ENCODE measurements around the gene ABCA3.

ABCA3 gene

DNA sequence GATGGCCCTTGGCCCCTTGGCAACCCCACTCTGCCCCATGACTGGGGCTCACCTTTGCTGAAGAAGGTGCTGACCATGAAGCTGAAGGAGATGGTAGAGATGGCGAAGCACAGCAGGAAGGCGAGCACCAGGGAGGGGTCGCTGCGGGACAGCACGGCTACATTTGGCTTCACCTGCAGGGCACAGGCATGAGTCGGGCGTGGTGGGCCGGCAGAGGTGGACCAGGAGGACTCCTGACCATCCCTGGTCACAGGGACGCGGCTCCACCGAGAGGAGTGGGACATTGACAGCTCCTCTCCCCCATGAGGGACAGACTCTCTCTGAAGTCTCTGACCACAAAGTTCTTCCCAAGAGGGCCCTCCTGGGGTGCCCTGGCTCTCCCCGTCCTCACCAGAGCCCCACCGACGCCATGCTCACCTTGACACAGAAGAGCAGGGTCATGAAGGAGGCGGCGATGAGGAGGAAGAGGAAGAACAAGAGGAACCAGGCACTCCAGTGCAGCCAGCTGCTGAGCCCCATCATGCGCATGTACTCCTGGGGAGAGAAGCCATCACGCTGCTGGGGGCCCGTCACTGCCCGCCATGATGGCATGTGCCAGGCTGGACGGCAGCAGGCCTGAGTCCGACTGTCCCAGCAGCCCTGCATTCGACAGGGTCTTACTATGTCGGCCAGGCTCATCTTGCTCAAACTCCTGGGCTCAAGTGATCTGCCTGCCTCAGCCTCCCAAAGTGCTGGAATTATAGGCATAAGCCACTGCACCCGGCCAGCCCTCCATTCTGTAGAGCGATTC is 23.1 kb downstream of the ABCA3 start:
- DNase-seq (ENCODE audit: low read depth, low spot score) = no peak

DNA sequence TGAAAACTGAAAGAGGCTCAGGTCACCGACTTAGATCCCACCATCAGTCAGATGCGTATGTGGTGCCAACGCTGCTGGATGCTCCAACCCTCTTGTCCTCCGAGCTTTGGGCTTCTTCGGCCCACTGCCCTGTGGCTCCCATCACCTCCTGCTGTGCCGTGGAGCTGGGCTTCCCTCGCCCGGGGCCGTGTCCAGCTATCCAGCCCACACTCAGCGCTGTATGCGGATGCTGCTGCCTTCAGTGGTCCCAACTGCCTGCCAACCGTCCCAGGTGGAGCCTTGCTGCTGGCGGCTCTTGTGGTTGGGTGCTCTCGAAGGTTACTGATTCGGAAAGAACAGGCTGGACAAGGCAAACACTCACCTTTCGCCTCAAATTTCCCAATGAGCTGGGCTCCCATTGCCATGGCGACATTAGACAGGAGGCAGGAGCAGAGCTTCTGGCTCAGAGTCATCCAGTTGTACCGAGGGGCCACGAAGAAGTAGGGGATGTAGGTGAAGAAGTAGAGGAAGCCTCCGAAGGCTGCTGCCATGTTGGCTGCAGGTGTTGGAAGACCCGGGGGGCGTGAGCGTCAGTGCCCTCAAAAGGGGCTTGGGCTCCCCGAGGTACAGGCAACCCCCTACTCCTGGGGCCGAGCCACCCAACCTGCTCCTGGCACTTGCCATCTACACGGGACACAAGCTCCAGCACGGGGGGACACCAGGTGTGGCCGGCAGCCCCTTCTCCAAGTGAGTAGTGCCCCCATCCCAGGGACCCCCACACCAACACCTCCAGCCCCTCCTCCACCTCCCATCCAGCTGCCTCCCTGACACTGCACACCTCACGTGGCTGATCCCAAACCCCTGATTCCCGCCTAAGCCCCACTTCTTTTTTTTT is 32.2 kb downstream of the ABCA3 start:
- no peak for DNase-seq (ENCODE audit: low read depth, low spot score)

DNA sequence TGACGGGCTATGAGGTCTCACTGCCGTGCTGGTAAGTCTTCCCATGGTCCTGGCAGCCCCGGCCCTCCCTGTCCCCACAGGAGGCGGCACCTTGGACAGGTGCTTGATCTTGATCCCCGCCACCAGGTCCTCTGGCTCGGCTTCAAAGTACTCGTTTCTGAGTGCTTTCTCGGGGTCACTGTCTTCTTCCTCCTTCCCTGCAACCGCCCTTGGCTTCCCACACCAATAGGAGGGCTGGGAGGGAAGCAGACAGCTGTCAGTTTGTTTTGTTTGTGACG is 40.7 kb downstream of the ABCA3 start:
- no peak for DNase-seq (ENCODE audit: low read depth, low spot score)

DNA sequence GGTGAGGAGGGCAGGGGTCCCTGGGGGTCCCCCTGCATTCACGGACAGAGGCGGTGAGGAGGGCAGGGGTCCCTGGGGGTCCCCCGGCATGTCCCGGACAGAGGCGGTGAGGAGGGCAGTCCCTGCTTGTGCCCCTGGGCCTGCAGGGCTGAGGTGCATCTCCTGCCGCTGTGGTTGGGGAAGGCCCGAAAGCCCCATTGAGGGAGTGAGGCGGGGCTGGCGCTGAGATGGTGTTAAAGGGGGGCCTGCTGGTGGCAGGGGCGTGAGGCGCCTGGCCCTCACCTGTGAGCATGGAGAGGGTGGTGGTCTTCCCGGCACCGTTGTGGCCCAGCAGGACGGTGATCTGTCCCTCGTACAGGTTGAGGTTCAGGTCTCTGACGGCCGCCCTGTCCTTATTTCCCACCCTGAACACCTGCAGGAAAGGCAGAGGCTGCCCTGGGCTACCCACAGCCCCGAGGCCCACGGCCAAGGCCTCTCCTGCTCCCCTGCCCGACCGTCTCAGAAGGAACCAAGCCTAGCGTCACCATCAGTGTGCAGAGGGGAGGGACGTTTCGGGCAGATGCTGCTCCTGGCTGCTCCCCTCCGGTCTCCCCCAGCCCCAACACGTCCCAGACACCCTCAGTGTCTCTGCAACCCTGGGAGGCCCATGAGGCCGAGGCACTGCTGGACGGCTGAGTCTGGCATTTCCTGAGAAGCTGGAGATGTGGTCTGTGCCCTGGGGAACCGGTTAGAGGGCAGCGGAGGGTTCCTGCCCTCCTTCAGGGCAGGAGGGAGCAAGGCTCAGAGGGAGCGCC is 41.2 kb downstream of the ABCA3 start:
- no peak for DNase-seq (ENCODE audit: low read depth, low spot score)

DNA sequence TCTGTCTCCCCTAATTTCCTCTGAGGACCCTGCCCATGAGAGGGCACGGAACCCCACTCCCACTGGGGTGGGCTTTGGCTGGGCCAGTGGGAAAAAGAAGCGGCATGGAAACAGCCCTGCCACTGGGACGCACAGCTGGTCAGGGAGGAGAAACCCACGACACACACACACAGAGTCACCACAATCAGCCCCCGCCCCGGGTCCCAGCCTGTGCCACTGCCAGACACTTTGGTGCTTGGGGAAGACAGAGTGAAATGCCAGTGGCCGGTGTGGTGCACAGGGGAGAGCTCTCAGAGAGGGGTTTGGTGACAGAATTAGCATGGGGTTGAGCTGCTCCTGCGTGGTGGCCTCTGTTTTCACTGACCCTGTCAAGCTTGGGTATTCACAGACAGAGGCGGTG is 41.9 kb downstream of the ABCA3 start:
- DNase-seq (ENCODE audit: low read depth, low spot score) = no peak

DNA sequence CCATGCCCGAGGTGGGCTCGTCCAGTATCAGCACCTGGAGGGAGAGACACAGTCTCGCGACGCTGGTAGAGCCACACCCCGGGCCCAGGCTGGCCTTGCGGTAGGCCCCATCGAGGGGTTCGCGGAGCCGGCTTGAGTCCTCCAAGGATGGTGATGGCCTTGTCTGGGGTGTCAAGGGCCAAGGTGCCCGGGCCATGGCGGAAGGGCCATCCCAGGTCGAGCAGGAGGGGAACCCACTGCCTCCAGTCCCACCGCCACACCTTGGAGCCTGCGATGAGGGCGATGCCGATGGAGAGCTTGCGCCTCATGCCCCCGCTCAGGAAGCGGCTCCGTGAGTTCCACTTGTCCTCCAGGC is 43.0 kb downstream of the ABCA3 start:
- DNase-seq (ENCODE audit: low read depth, low spot score) = no peak

DNA sequence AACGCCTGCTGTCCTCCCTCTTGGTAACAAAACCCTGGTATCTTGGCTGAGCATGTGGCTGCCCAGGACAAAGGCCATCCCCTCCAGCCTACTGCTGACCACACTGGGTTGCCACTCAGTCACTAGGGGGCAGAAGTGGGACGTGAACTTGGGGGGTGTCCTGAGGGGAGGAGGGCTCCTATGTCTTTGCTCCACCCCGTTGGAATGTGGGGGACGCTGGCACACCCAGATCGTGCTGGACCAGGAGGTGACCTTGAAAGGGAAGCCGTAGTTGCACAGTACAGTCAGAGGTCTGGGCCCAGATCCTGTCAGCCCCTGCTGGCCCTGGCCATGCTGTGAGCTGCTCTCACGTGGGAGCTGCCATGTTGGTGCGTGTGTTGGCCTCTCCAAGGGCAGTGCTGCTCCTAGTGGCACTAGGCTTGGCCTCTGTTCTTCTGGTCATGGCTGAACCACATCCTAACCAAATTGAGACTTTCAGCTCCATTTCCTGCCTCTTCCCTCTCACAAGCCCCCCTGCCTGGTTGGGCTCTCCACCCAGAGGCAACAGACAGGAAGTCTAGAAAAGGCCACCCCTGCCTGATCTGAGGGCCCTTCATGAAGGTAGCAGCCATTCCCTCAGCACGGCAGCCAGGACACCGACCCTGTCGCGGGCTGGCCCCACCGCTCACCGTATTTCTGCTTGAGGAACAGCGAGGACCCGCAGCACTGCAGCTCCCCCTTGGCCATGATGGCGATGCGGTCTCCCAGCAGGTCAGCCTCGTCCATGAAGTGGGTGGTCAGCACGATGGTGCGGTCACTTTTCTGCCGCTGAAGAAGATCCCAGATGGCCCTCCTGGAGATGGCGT is 43.6 kb downstream of the ABCA3 start:
- no peak for DNase-seq (ENCODE audit: low read depth, low spot score)

DNA sequence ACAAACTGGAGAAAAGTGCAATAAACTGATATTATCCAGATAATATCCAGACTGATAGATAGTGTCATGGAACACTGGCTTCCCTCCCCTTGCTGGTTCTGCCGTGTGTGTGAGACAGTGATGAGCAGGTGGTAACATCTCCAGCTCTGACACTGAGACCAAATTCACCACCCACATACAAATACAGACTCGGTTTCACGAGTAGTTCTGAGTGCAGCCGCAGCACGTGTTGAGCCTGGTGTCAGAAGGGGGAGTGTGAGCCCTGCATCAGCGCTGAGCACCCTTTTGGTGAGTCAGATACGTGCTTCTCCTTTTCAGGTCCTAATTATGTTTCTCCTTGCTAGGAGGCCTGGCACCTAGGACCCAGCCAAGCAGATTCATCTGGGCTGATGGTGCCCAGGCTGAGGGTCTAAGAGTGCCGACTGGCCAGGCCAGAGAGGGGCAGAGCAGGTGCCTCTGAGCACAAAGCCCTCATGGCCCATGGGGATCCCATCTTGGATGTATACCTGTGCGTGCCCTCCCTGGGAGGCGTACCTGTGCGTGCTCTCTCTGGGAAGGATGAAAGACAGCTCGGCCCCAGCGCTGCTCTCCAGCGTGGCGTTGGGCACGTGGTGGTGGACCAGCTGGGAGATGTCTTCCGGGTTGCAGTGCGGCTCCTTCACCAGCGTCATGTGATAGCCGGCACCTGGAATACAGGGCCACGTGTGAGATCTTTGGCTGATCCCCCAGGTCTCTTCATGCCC is 45.3 kb downstream of the ABCA3 start:
- no peak for DNase-seq (ENCODE audit: low read depth, low spot score)

DNA sequence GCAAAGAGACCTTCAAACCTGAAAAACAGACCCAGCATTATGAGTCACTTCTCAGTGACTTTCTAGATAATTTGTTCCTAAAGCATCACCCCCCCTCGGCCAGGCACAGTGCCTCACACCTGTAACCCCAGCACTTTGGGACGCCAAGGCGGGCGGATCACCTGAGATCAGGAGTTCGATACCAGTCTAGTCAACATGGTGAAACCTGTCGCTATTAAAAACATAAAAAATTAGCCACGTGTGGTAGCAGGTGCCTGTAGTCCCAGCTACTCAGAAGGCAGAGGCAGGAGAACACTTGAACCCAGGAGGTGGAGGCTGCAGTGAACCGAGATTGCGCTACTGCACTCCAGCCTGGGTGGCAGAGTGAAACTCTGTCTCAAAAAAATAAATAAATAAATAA is 48.3 kb downstream of the ABCA3 start:
- no peak for DNase-seq (ENCODE audit: low read depth, low spot score)

DNA sequence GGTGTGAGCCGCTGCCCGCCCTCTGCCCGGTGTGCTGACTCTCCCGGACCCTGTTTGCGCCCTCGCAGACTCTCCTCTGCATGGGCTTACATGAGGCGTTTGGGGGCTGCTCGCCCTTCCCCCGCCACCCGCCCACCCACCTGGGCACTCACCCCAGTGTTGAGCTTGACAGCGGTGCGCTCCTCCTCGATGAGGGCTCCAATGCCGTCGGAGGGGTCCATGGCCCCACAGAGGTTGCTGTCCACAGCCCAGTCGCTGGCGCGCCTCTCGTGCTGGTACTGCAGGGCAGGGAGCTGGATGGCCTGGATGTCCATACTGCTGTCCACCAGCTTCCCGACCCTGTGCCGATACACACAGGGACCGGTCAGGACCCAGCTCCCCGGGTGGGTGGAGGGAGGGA is 51.2 kb downstream of the ABCA3 start:
- DNase-seq (ENCODE audit: low read depth, low spot score) = no peak

DNA sequence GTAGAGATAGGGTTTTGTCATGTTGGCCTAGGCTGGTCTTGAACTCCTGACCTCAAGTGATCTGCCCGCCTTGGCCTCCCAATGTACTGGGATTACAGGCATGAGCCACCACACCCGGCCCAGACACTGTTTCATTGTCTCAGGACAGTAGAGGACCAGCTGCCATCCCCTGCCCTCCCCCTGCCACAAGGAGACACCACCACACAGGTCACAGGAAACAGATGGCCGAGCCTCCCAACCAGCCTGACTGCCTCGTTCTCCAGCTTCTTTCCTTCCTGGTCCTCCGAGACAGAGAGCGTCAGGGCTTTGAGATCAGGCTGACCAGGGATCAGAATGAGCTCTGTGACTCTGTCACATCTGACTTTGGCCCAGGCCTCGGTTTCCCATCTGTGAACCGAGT is 51.8 kb downstream of the ABCA3 start:
- no peak for DNase-seq (ENCODE audit: low read depth, low spot score)

DNA sequence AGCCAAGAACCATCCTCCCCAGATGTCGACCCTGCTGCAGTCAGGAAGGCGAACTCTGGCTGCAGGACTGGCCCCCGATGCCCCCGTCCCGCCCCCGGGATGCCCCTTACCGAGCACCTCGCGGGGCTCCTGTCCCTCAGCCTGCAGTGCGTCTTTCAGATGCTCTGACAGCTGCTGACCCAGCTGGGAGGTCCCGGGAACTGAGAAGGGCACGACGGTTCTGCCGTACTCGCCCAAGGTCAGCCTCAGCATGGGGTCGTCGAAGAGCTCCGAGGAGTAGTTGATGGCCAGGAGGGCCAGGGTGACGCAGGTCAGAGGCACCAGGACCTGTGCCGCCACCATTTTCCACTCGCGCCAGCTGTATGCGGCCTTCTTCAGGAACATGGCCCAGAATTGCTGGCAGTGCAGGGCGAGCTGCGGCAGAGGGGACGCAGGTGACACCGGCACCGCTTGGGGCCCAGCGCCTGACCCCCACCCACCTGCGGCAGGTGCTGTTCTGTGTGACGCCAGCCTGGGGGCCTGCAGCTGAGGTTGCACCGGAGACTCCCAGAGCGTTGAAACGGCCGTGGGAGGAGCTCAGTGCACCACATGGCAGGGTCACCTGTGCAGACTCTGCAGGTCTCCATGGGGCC is 52.5 kb downstream of the ABCA3 start:
- DNase-seq (ENCODE audit: low read depth, low spot score) = no peak

DNA sequence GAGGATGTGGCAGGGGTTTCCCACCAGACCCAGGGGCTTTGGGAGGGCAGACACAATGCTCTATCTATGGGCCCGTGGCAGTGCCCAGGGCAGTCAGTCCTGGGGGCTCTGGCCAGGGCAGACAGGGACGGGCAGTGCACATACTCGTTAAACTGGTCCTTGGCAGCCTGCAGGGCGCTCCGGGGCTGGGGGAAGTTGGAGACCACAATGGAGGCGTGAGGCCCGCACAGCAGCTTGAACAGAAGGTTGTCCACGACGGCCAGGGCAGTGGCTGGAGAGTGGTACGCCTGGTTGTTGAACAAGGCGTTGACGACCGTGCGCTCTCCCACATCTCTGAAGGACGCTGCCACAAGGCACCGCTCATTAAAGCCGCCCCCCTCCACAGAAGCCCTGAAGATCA is 54.0 kb downstream of the ABCA3 start:
- DNase-seq (ENCODE audit: low read depth, low spot score) = no peak

DNA sequence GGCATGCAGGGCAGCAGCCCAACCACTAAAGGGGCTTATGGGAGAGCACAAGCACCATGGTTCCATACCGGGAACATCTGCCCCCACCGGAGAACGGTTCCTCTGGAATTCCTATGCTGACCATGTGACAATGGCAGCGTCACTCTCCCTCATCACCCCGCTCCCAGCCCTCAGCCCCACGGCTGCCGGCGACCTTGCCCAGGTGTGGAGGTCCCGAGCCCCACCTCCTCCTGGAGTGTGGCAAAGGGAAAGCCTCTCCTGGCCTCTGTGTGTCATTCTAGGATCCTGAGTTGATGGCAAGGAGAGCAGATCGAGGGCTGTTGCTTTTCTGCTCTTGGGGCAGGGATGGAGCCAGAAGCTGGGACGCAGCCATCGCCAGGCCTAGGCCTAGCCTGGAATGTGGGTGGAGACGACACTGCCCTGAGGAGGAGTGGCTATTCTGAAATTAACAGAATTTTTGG is 54.8 kb downstream of the ABCA3 start:
- DNase-seq (ENCODE audit: low read depth, low spot score) = no peak

DNA sequence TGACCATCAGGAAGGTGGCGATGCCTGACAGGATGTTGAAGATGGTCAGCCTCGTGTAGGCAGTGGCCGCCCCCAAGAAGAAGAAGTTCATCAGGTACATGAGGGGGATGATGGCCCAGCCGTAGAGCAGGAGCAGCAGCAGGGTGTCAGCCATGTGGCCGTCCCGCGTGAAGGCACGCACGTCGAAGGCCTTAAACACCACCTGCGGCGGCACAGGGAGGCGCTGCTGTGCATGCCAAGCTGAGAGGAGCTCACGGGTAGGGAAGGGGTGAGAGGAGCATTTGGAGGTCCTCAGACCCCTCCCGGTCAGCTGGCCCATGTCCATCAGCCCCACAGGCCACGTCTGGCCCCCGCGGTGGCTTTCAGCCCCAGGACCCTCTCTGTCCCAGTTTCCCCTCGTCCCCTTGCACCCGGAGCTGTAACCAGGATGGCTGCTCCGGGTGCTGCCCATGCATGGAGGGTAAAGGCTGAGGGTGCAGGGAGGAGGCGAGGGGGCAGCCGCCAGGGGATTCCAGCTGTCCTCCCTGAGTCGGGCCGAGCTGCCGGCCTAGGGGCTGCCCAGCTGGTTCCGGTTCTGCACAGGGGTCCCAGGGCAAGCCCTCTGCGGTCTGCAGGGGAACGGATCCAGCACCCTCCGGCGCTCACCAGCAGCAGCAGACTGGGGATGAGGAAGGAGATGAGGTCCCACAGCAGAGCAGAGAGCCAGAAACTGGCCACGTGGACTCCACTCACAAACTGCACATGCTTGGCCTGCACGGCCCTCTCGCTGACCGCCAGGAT is 55.5 kb downstream of the ABCA3 start:
- DNase-seq (ENCODE audit: low read depth, low spot score) = no peak

DNA sequence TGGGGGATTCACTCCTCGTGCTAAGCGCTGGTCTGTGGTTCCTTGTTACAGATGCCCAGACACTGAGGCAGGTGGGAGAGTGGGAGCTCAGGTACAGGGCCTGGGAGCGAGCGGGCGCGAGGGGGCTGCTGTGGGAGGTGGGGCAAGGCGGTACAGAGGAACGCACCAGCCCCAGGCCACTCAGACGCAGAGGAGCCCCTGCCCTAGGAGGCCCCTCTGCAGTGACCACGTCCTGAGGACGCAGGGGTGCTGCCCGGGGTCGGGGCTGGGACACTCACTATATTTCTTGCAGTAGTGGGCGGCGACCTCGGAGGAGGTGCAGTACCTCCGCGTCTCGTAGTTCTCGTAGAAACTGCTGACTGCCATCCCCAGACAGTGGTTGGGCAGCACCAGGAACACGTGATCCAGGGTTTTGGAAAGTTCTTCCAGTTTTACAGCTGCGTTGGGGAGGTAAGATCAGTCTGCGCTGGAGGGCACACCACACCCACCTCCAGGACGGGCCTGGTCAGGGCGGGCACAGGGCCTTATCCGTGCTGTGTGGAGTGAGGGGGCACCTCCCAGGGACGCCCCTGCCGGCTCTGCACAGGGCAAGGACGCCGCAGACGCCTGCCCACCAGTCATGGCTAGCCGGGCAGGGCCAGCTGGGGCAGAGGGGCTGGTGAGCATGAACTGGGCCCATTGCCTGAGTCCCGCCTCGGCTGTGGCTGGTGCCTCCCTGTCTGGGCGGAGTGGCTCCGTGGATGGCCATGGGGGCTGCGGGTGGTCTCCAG is 56.3 kb downstream of the ABCA3 start:
- no peak for DNase-seq (ENCODE audit: low read depth, low spot score)

DNA sequence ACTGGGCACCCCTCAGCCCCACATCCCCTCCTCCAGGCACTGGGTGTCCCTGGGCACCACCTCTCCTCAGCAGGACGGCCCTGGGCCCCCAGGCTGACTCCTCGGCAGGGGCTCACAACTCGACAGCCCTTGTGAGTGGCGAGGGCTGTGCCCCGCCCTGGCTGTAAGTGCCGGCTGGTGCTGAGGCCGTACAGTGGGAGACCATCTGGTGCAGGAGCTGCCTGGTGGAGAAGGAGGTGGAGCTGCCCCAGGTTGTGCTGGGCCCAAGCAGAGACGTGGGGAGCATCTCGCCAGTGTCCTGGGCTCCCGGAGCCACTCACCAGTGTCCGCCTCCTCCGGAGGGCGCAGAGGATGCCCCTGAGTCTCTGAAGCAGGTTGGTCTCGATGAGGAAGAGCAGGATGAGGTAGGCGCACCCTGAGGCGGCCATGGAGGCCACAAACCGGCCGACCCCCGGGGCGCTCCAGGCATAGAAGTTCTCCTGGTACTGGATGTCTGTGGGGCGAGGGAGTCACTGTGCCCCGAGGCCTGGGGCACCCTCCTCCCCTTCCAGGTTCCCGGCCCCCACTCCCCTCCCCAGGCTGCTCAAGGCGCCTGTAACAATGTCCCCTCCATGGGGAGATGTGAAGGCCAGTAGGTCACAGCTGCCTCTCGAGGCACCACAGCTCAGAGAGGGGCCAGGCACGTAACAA is 57.5 kb downstream of the ABCA3 start:
- DNase-seq (ENCODE audit: low read depth, low spot score) = no peak

DNA sequence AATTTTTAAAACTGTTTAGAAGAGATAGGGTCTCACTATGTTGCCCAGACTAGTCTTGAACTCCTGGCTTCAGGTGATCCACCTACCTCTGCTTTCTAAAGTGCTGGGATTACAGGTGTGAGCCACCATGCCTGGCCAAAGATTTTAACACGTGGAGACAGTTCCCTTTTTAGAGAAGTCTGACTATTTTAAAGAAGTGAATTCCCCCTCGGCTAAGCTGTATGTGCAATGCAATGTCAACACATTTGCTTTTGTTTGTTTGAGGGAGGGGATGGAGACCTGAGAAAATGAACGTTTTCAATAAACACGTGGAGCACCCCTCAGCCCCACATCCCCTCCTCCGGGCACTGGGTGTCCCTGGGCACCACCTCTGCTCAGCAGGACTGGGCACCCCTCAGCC is 58.3 kb downstream of the ABCA3 start:
- DNase-seq (ENCODE audit: low read depth, low spot score) = no peak

Measured in activated naive CD8-positive, alpha-beta T cell treated with anti-CD3 and anti-CD28 coated beads, Interleukin-2, amount 50 U/mL, for 16 hours (primary cell).